HG03558 (cell line): ENCODE measurements around the gene CCT5.
"Not testable (repeated sequence)": the region's sequence is repeated elsewhere in the genome, so short reads cannot be mapped to it uniquely, and the experiment has no call there.

Experiments
- ATAC-seq: cut with Tn5 transposase; IDR thresholded peaks from one replicate; pipeline ENCODE4 v1.9.1; 2021; ENCODE audit warnings: moderate number of reproducible peaks; ENCODE audit not compliant: unreplicated experiment; ENCODE audit errors: extremely low read depth

The CCT5 gene

GRCh38 chr5:10272875-10273209 lies 22.8 kb downstream of the CCT5 start:
- ATAC-seq, result not testable (repeated sequence)

DNA sequence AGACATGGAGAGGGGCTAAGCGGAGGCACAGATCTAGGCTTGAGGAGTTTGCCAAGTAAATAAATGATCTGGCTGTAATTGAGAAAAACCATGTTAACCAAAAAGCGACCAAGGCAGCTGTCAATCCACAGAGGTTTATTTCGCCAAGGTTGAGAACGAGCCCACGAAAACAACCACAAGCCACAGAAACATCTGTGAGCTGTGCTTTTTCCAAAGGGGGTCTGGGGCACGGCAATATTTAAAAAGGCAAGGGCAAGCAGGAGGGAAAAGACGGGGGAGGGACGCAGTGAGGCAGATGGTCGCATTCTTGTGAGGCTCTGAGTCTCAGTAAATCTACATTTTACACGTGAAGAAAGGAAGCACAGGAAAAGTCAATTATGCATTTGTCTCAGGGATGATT lies 25.4 kb downstream of the CCT5 start:
- no peak for ATAC-seq

DNA sequence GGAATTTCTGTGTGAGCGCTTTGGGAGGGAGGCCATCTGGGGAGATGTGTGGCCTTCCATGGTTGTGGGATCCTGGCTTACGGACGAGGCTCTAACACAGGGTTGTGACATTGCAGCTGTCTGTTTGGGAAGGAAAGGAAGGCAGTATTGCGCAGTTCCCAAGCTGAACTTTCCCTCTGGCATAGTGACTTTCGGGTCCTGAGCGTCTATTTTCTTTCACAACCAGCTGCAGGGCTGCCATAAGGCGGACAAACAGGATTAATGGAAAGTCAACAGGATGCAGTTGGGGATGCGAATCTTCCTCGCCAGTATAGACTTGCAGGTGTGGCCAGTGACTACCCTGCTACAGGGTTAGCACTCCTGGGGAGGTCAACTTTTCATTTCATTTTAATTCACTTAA lies 25.9 kb downstream of the CCT5 start:
- ATAC-seq, result no peak

DNA sequence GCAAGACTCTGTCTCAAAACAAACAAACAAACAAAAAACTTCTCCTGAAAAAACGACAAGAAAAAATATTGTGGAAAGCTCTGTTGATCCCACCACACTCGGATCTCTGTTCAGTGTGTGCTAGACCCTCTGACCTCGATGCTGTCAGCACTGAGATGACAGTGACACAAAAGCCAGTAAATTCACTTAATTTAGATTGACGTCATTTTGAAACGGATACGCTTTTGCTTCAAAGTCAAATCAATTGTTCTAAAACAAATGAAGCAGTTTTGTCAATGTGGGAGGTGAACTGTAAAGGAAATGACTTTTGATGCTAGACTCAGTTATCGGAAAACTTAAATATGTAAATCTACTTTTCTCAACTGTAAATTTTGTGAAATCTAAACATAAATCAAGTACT lies 26.6 kb downstream of the CCT5 start:
- no peak for ATAC-seq

DNA sequence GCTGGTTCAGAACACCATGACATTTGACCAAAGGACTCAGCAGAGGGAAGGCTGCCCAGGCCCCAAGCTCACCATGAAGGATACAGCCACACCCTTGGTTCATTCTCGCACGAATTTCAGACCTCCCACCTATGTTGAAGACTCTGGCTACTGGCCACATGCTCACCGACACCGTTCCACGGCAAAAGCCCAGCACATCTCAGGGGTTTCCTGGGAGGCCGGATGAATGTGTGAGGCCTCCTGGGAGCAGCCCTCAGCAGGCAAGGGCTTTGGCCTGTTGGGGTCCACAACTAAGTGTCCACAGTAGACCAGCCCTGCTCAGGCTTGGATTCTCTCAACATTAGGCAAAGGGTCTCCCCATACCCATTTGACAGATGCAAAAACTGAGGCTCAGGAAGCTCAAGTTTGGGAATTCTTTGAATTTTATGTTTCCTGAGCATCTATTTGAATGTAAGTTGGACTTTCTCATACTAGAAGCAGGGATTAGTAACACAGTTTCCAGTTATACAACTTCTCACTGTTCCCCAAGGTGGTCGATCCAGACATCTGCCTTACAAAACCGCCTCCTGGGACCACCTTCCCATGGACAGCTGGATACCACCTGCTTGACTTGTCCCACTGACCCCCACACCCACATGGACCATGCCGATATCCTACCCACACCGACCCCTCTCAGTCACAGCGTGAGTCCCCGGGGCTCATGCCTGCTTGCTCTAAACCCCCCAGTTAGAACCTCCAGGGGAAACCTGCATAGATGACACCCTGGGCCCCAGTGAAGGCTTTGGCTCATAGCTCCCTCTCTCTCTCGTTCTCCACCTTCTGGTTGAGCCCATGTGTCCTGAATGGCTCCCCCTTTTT lies 27.9 kb downstream of the CCT5 start:
- no peak for ATAC-seq

DNA sequence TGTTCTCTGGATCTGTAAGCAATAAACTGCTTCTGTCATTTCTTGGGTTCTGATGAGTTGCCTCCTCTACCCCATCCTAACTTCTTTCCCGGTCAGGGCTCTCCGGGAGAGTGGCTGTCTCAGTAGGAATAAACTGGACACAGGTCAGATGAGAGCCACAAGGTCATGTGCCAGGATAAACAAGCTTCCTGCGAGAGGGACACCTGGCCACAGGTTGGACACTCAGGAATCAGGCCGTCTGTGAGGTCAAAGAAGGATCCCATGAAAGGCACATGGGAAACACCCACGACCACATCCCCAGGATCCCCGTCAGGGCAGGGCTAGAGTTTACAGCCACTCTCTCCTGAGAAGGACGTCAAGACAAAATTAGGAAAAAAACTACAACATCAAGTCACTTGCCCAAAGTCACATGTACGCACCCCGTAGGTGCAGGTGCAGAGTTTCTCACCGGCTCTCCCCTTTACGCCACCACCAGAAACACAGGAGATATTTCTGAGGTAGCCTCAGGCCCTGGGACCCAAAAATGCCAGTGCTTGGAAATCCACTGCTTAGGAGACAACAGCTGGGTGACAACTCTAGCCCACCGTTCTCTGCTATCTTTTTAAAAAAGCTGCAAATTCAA lies 28.7 kb downstream of the CCT5 start:
- ATAC-seq, result no peak

- no peak for ATAC-seq
Measured at GRCh38 chr5:10279328-10279727, 29.2 kb downstream of the CCT5 start.

DNA sequence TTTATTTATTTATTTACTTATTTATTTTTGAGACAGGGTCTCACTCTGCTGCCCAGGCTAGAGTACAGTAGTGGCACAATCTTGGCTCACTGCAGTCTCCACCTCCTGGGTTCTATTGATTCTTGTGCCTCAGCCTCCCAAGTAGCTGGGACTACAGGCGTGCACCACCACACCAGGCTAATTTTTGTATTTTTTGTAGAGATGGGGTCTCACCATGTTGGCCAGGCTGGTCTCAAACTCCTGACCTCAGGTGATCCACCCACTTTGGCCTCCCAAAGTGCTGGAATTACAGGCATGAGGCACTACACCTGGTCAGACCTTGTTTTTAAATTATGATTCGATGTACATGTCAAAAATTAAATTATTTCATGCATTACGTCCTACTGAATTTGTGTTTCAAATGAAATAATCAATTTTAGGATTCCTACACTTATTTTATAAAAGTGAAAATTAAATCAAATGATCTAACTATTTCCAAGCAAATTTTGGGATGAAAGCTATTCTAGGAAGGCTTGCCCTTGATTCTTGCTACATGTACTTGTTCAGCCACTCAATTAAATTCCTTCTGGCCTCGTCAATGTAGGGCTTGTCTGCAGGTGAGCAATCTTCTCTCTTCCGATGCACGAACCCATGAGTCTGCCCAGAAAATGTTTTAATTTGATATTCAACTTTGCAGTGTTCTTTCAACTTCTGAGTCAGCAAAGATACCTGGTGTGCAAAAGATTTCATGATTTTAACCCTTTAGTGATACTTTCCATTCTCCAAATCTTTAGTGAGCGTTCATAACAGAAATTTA lies 30.0 kb downstream of the CCT5 start:
- no peak for ATAC-seq

DNA sequence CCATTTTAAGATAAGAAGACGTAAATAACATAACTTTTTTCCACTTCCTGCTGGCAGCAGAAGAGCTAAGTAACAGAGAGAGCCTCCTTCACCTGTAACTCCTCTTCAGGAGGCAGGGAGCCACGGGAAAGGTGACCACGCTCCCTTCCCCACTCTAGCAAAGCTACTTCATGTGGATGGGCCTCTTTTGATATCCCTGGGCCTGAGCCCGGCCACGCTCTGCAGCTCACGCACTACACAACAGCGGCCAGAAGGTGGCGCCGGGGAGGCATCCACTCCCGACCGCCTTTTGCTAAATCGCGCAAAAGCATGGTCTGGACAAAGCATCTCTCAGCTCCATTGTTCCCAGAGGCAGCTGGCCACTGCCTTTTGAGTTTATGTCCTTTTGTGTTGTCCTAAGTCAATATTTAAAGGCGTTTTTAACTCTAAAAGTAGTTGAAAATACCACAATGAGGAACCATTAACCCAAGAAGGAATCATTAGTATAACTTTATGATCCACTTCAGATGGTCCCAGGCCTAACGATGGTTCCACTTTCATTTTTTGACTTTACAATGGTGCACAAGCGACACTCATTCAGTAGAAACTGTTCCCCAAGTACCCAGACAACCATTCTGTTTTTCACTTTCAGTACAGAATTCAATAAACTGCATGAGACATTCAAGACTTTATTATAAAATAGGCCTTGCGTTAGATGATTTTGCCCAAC lies 34.0 kb downstream of the CCT5 start:
- peak; percentile 75 for ATAC-seq

DNA sequence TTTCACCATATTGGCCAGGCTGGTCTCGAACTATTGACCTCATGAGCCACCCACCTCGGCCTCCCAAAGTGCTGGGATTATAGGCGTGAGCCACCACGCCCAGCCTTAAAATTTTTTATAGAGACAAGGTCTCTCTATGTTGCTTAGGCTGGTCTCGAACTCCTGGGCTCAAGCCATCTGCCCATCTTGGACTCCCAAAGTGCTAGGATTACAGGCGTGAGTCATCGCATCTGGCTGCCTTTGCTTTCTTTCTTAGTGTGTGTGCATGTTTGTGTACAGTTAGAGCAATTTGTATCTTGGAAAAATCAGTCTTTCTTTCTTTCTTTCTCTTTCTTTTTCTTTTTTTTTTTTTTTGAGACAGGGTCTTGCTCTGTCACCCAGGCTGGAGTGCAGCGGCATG lies 35.3 kb downstream of the CCT5 start:
- not testable (repeated sequence) for ATAC-seq

DNA sequence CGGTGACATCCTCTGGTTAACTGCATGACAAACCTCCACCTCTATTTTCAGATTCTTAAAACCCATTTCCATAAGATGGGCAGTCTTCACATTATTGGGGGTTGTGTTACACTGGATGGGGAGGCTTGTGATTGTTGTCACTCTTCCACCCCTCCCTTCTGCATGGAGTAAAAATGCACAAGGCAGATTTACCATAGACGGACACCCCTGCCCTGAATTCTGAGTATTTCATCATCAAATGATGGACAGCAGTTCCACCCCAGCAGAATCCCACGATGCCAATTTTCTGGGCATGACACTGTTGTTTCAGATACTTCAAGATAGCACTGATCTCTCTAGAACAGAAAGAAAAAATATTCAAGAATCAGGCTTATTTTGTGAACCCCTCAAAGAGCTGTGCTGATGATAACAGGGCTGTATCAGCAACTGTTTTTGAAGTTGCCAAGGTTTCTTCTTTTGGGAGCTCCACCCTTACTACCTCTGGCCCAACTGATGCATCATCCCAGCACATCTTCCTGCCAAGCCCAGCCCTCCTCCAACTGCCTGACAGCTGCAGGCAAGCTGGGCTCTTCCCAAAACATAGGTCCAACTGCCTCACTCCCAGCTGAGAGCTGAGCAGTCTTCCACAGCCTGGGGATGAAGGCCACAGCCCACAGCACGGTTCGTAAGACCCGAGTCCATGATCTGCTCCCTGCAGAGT lies 36.2 kb downstream of the CCT5 start:
- ATAC-seq, result no peak

DNA sequence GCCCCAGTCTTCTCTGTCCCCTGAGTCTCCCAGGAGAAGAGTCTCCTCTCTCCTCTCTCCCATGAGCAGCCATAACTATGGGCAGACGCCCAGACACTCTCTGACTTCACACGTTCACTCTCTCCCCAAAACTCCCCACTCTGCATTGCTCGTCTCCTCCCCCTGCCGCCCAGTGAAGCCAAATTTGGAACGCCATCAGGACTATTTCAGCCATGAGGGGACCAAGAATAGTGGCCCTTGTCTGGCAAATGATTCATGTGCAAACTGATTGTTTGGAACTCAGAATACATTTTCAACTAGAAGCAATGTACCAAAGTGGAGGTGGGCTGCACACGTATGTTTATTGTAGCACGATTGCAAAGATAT lies 36.8 kb downstream of the CCT5 start:
- no peak for ATAC-seq

DNA sequence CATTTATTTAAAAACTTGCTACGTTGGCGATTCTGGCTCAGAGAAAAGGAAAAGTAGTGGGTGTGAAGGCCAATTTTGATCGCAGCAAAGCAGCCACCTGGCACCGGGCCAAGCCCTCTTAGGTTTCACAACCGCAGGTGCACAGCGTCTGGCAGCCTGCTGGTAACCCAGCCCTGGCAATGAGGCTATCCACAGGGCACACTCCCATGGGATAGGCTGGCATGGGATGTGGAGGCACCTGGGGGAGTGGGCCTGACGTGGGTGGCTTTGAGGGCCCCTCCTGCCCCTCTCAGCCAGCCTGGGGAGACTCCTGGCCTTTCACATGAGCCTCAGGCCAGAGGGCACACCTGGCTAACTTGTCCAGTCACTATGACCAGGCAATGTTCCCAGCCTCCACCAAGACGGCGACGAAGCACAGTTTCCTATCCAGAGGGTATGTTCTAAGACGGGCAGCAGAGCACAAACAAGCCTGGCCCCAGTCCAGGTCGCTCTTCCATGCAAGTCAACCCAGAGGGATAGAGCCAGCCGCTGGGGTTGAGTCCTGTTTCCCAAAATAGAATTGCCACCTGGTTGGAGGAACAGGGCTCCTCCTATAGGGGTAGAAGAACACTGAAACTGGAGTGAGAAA lies 38.6 kb downstream of the CCT5 start:
- no peak for ATAC-seq

GRCh38 chr5:10289353-10289752 lies 39.3 kb downstream of the CCT5 start:
- ATAC-seq, result no peak

DNA sequence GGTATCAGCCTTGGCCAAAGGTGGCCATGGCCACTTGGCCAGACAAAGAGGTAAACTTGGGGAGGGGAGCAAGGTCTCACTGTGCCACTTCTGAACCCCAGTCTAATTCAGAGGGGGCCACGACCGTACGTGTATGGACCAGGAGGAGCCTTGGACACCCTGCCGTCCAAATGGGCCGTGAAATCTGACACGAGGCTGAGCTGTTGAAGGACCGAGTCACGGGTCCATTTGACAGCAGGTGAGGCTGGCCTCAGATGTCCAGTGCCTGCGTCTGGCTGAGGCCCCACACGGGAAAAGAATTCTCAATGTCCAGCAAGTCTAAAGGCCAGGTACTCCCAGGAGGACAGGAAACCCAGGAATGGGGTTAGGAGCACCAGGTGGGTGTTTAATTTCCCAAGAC lies 39.9 kb downstream of the CCT5 start:
- ATAC-seq, result no peak

- ATAC-seq, result no peak
Measured at GRCh38 chr5:10290438-10290837, 40.4 kb downstream of the CCT5 start.

DNA sequence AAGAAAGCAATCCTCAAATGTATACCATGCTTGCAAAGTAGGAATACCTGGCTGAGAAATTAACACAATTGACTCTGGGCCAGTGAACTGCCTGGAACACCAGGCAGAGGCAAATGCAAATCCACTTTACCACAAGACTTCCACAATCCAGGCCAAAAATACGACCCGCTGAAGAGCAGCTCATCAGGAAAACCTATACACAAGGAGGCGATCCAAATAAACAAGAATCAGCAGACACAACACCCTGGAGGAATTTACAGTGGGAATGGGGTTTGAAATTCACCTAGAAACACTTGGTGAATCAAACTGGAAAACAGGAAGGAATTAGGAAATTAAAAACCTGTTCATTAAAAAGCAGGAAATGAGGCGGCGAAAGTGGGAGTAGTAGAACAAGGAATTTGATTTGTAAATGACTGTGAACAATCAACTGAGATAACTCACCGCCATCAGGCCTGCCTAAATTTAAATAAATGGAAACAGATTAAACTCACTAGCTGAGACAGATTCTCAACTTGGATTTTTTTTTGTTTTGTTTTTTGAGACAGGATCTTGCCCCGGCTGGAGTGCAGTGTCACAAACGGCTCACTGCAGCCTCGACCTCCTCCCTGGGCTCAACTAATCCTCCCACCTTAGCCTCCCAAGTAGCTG lies 41.7 kb downstream of the CCT5 start:
- no peak for ATAC-seq

DNA sequence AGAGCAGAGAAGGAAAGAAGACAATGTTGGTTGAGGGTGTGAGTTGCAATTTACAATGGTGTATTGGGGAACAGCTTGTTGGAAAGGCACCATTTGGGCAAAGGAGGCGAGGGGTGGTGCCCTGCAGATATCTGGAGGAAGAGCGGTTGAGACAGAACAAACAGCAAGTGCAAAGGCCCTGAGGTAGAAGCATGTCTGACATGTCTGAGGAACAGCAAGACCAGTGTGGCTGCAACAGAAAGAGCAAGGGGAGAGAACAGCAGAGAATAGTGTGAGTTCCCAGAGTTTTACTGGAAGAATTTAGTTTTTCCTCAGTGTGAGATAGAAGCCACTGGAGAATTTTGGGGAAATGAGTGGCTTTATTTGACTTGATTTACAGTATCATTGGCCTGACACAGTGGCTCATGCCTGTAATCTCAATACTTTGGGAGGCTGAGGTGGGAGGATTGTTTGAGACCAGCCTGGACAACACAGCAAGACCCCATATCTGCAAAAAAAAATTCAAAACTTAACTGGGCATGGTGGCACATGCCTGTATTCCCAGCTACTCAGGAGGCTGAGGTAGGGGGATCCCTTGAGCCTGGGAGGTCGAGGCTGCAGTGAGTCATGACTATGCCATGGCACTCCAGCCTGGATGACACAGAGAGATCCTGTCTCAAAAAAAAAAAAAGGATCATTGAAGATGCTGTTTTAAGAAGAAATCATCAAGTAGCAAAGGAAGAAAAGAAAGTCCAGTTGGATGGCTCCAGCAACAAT lies 44.0 kb downstream of the CCT5 start:
- no peak for ATAC-seq
